Measurements from ENCODE around the gene AGRN. TPM values are rescaled to one million over a fixed set of nuclear protein-coding genes. Genes with fewer than 3 reads are reported as not detected.

The AGRN gene
- total RNA-seq, 3 donors from 2014 or later (not counting 1 experiment from before 2014, with no cell fraction given) = 4.1 to 5.0 (median 4.6) TPM

DNA sequence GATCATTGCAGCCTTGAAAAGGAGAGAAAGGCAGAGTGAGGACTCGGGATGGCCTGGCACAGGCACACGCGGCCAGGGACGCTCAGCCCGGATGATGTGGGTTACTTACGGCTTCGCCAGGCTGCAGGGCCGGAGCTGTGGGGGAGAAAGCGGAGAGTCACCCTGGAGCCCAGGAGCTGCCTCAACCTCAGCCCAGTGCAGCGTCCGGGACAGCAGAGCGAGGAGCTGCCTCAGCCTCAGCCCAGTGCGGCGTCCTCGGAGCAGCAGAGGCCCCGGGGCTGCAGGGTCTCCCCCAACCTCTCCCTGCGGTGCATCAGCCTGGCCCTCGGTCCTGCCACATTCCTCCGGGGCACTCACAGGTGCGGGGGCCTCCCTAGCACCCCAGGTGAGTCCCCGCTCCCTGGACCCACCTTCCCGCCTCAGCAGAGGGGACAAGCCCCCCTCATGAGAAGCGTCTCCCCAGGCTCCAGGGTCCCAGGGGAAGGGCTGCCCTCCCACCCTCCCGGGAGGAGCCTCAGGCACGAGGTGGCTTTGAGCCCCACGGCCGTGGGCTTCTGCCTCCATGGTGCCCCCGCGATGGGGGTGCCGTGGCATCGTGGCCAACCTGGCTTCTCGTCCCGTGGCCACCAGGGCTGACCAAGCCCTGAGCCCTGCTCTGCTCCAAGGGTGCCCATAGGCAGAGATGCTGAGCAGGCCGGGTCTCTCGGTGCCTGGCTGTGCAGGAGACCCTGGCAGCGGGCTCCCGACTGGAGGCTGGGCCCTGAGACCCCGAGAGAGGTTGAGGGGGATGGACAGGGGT lies 64.7 kb downstream of the AGRN start:
- Histone ChIP-seq H3K9me3 (ENCODE audit: control insufficient read depth, insufficient read depth, low read length) (no peaks in the 10 kb centered on the region), H3K4me3 (ENCODE audit: low read length) (no peak overlapping the region), H3K4me1 (ENCODE audit: control insufficient read depth, insufficient read depth, low read length) (peaks cover 9% of the 10 kb centered on the region), H3K36me3 (ENCODE audit: control insufficient read depth, insufficient read depth, low read length) (no peaks in the 10 kb centered on the region), H3K27me3 (ENCODE audit: control insufficient read depth, insufficient read depth, low read length) (peaks cover 6% of the 10 kb centered on the region), H3K27ac (ENCODE audit: low read length) (no peak overlapping the region)
- Mint-ChIP-seq H3K4me3 (no peak overlapping the region), H3K4me1 (peaks cover 0 to under 1% of the 10 kb centered on the region in 2 donors), H3K36me3 (no peaks in the 10 kb centered on the region), H3K27ac (no peak overlapping the region), H3K27me3 (ENCODE audit: low read depth in 2 of 2) (no peaks in the 10 kb centered on the region), H3K9me3 (no peaks in the 10 kb centered on the region)
- no peak for TF ChIP-seq CTCF (IDR thresholded peaks at IDR 0.05)
- intact Hi-C loops (cut with micrococcal nuclease) = no loop called here
- no peak for ATAC-seq
- 94% methylated on average over 38 of the region's 38 CpGs for WGBS (ENCODE audit: insufficient coverage)
- DNase-seq = no peak

DNA sequence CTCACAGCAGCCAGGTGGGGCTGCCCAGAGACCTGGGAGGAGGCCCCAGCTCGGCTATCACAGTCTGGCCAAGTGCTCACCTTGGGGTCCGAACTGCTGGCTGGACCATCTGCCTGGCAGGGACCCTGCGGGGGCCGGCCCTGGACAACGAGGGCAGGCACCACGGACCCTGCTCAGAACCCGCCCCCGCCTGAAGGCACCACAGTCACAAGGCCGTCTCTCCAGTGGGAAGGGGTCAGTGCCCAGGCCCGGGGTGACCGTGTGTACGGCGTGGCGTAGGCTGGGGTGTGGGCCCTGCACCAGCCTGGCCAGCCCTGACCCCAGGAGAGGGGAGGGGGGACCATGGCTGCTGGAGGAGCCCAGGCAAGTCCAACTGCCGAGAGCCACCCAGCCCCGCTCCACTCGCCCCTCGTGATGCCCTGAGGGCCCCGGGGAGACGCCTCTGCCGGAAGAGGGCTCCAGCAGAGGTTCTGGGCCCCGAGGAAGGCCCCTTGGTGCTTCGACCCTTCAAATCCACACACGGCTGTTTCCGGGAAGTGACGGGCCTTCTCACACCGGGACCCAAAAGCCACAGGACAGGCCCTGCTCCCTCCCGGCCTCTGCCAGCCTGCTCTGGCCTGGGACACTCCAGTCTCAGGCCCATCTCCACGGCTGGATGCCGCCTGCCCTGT lies 65.4 kb downstream of the AGRN start:
- WGBS (ENCODE audit: insufficient coverage) = 94% methylated on average over 30 of the region's 30 CpGs
- no peak overlapping the region for H3K27ac ChIP-seq (ENCODE audit: low read length)
- ATAC-seq = no peak
- no peak overlapping the region for H3K4me3 ChIP-seq (ENCODE audit: low read length)
- H3K9me3 Mint-ChIP-seq = no peaks in the 10 kb centered on the region
- TF ChIP-seq CTCF (IDR thresholded peaks at IDR 0.05) = no peak
- H3K36me3 Mint-ChIP-seq = no peaks in the 10 kb centered on the region
- H3K4me1 ChIP-seq (ENCODE audit: control insufficient read depth, insufficient read depth, low read length) = peaks cover 1% of the 10 kb centered on the region
- intact Hi-C loops (cut with micrococcal nuclease) = no loop called here
- H3K27ac Mint-ChIP-seq = no peak overlapping the region
- no peak for DNase-seq
- H3K4me3 Mint-ChIP-seq = no peak overlapping the region
- H3K27me3 ChIP-seq (ENCODE audit: control insufficient read depth, insufficient read depth, low read length) = peaks cover under 1% of the 10 kb centered on the region
- H3K36me3 ChIP-seq (ENCODE audit: control insufficient read depth, insufficient read depth, low read length) = no peaks in the 10 kb centered on the region
- no peaks in the 10 kb centered on the region for H3K9me3 ChIP-seq (ENCODE audit: control insufficient read depth, insufficient read depth, low read length)
- H3K27me3 Mint-ChIP-seq (ENCODE audit: low read depth in 2 of 2) = no peaks in the 10 kb centered on the region
- H3K4me1 Mint-ChIP-seq = no peaks in the 10 kb centered on the region

DNA sequence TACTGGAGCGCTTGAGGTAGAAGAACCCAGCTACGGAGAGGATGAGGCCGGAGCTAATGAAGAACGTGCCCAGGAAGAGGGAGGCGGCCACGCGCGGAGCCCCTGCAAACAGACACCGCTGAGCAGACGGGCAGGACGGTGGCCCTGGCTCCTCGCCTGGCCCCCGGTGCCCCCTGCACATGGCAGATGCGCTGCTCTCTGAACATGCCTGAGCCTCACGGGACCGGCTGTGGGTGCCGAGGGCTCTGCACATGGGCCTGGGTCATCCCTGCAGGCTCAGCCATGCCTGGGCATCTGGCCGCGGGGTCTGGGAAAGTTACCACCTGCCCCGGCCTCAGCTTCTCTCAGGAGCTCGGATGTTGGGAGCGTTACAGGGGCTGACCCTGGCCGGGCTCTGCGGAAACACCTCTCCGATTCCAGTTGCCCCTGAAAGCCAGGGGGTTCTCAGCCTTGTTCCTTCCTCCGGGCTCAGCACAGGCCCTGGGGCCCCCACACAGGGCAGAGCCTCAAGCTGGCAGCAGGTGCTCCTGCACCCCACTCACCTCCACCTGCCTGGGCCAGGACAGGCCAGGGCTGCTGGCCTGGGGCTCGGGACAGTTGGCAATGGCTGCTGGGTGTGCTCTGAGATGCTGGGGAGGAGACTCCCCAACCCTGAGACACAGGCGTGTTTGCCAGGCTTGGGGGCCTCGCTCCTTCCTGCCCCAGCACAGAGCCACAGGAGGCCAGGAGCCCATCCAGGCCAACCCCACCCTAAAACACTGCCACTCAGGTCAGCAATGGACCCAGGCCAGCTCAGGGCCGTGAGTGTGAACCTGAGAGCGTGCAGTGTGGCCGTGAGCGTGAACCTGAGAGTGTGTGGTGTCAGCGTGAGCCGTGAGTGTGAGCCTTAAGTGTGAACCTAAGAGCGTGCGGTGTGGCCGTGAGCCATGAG lies 66.3 kb downstream of the AGRN start:
- no peaks in the 10 kb centered on the region for H3K9me3 ChIP-seq (ENCODE audit: control insufficient read depth, insufficient read depth, low read length)
- no peaks in the 10 kb centered on the region for H3K36me3 Mint-ChIP-seq
- DNase-seq (no peak), ATAC-seq (no peak)
- intact Hi-C loops (cut with micrococcal nuclease) = no loop called here
- no peak overlapping the region for H3K27ac ChIP-seq (ENCODE audit: low read length)
- no peak overlapping the region for H3K27ac Mint-ChIP-seq
- no peaks in the 10 kb centered on the region for H3K4me1 ChIP-seq (ENCODE audit: control insufficient read depth, insufficient read depth, low read length)
- WGBS (ENCODE audit: insufficient coverage) = 91% methylated on average over 38 of the region's 38 CpGs
- no peaks in the 10 kb centered on the region for H3K36me3 ChIP-seq (ENCODE audit: control insufficient read depth, insufficient read depth, low read length)
- no peaks in the 10 kb centered on the region for H3K27me3 ChIP-seq (ENCODE audit: control insufficient read depth, insufficient read depth, low read length)
- no peak overlapping the region for H3K4me3 Mint-ChIP-seq
- H3K4me1 Mint-ChIP-seq = no peaks in the 10 kb centered on the region
- H3K9me3 Mint-ChIP-seq = no peaks in the 10 kb centered on the region
- no peaks in the 10 kb centered on the region for H3K27me3 Mint-ChIP-seq (ENCODE audit: low read depth in 2 of 2)
- H3K4me3 ChIP-seq (ENCODE audit: low read length) = no peak overlapping the region
- no peak for TF ChIP-seq CTCF (IDR thresholded peaks at IDR 0.05)
